GM19043 (cell line): ENCODE measurements around the gene SLC6A17.

Experiments used
- ATAC-seq: cut with Tn5 transposase; IDR thresholded peaks from one replicate; pipeline ENCODE4 v1.9.1; 2021; ENCODE audit warnings: low read depth; ENCODE audit not compliant: unreplicated experiment

SLC6A17 gene

GRCh38 chr1:110215621-110216515 lies 65.6 kb downstream of the SLC6A17 start:
- no peak for ATAC-seq

GRCh38 chr1:110216844-110217444 lies 66.7 kb downstream of the SLC6A17 start:
- no peak for ATAC-seq

- no peak for ATAC-seq
Measured at GRCh38 chr1:110218137-110218536, 67.8 kb downstream of the SLC6A17 start.

- ATAC-seq = no peak
Measured at GRCh38 chr1:110218739-110219138, 68.4 kb downstream of the SLC6A17 start.

GRCh38 chr1:110220324-110220723 lies 70.0 kb downstream of the SLC6A17 start:
- no peak for ATAC-seq

GRCh38 chr1:110221119-110221518 lies 70.8 kb downstream of the SLC6A17 start:
- ATAC-seq = no peak

GRCh38 chr1:110223127-110223526 lies 72.8 kb downstream of the SLC6A17 start:
- ATAC-seq = no peak

- ATAC-seq = no peak
Measured at GRCh38 chr1:110223581-110223980, 73.3 kb downstream of the SLC6A17 start.

- ATAC-seq = no peak
Measured at GRCh38 chr1:110224240-110224995, 74.1 kb downstream of the SLC6A17 start.

- ATAC-seq = no peak
Measured at GRCh38 chr1:110225212-110225611, 74.9 kb downstream of the SLC6A17 start.

- ATAC-seq = no peak
Measured at GRCh38 chr1:110225756-110226404, 75.6 kb downstream of the SLC6A17 start.

- ATAC-seq = no peak
Measured at GRCh38 chr1:110227774-110228173, 77.5 kb downstream of the SLC6A17 start.

- ATAC-seq = no peak
Measured at GRCh38 chr1:110228381-110228780, 78.1 kb downstream of the SLC6A17 start.

GRCh38 chr1:110228869-110229268 lies 78.6 kb downstream of the SLC6A17 start:
- no peak for ATAC-seq

GRCh38 chr1:110229348-110230001 lies 79.2 kb downstream of the SLC6A17 start:
- no peak for ATAC-seq

- ATAC-seq = no peak
Measured at GRCh38 chr1:110230381-110231199, 80.3 kb downstream of the SLC6A17 start.

GRCh38 chr1:110233861-110234260 lies 83.6 kb downstream of the SLC6A17 start:
- no peak for ATAC-seq

- ATAC-seq = no peak
Measured at GRCh38 chr1:110234691-110235090, 84.4 kb downstream of the SLC6A17 start.

- no peak for ATAC-seq
Measured at GRCh38 chr1:110235181-110235833, 85.0 kb downstream of the SLC6A17 start.
